Activated CD8-positive, alpha-beta memory T cell treated with anti-CD3 and anti-CD28 coated beads, Interleukin-2, amount 10 ng/mL, durations not matched to agents 7 days and 5 days (primary cell): ENCODE results near the gene KRT1. TPM values are rescaled to one million over a fixed set of nuclear protein-coding genes. Genes with fewer than 3 reads are reported as not detected.

ENCODE experiments used
- ATAC-seq: fragments of 150-1000 bp; cut with Tn5 transposase; one replicate; pipeline ENCODE4 v1.10.0; 2021; ENCODE audit warnings: moderate library complexity
- CTCF ChIA-PET: fragments of 350-600 bp; sonication (Branson Sonifier 250); formaldehyde crosslinking; loops from one replicate; lab custom pipeline; 2021; ENCODE audit warnings: antibody characterized with exemption; lab: Charles Lee
- DNase-seq: peaks from one replicate; pipeline ENCODE4 v3.0.0-alpha.2; 2020
- H3K27ac Mint-ChIP-seq: one replicate; pipeline ENCODE4 v1.8.0; 2021; ENCODE audit warnings: mild to moderate bottlenecking, mixed read lengths
- H3K27me3 Mint-ChIP-seq: one replicate; pipeline ENCODE4 v1.8.0; 2021; ENCODE audit warnings: mixed read lengths
- H3K36me3 Mint-ChIP-seq: one replicate; pipeline ENCODE4 v1.8.0; 2021; ENCODE audit warnings: mild to moderate bottlenecking, mixed read lengths
- H3K4me1 Mint-ChIP-seq: one replicate; pipeline ENCODE4 v1.8.0; 2021; ENCODE audit warnings: mixed read lengths
- H3K4me3 Mint-ChIP-seq: one replicate; pipeline ENCODE4 v1.8.0; 2021; ENCODE audit warnings: mild to moderate bottlenecking, moderate library complexity, mixed read lengths
- H3K9me3 Mint-ChIP-seq: one replicate; pipeline ENCODE4 v1.8.0; 2022; ENCODE audit warnings: low read depth, mixed read lengths
- total RNA-seq, 2 experiments: library from RNA; stranded (reverse); gene quantifications; one replicate each; pipeline ENCODE4 v1.2.3, GENCODE V29; 2021

KRT1 gene
- total RNA-seq: not detected

GRCh38 chr12:52680363-52680762 lies at the start of gene KRT1:
Gene KRT1, minus strand, starts transcription at chr12:52680407. Its CDS starts 59 bp downstream, at chr12:52680348.
- Mint-ChIP-seq H3K4me1 (peaks cover 12% of the 10 kb centered on the region), H3K4me3 (no peak within 1 kb of the TSS), H3K36me3 (no peaks in the 10 kb centered on the region), H3K27me3 (peaks cover 36% of the 10 kb centered on the region), H3K9me3 (no peaks in the 10 kb centered on the region), H3K27ac (no peak within 1 kb of the TSS)
- CTCF ChIA-PET: interaction anchor here (1.0 to 1.4 kb wide), 2 partner anchors 36 to 191 kb away, joined by 3 to 4 read pairs; no protein-coding TSS in a partner anchor
- no peak for ATAC-seq
- no peak for DNase-seq

GRCh38 chr12:52729147-52729546 lies 48.9 kb upstream of the KRT1 start:
- no peak overlapping the region for H3K27ac Mint-ChIP-seq
- no peak for ATAC-seq
- no peaks in the 10 kb centered on the region for H3K4me1 Mint-ChIP-seq
- H3K36me3 Mint-ChIP-seq: no peaks in the 10 kb centered on the region
- DNase-seq: no peak
- no peak overlapping the region for H3K4me3 Mint-ChIP-seq
- H3K27me3 Mint-ChIP-seq: peaks cover 10% of the 10 kb centered on the region
- H3K9me3 Mint-ChIP-seq: no peaks in the 10 kb centered on the region
- CTCF ChIA-PET: interaction anchor here (0.6 kb wide), 1 partner anchor 18 kb away, joined by 3 read pairs; no protein-coding TSS in a partner anchor

GRCh38 chr12:52728374-52728773 lies 48.2 kb upstream of the KRT1 start:
- no peak for ATAC-seq

GRCh38 chr12:52727037-52727436 lies 46.8 kb upstream of the KRT1 start:
- Mint-ChIP-seq H3K27ac (no peak overlapping the region), H3K27me3 (peaks cover 13% of the 10 kb centered on the region), H3K9me3 (no peaks in the 10 kb centered on the region), H3K4me3 (no peak overlapping the region), H3K4me1 (no peaks in the 10 kb centered on the region), H3K36me3 (no peaks in the 10 kb centered on the region)
- CTCF ChIA-PET: no interaction called here
- ATAC-seq: no peak
- DNase-seq: no peak

More at GRCh38 chr12:52728374-52728773, 48.2 kb upstream of the KRT1 start:
- CTCF ChIA-PET: no interaction called here
- Mint-ChIP-seq H3K4me3 (no peak overlapping the region), H3K27me3 (peaks cover 10% of the 10 kb centered on the region), H3K36me3 (no peaks in the 10 kb centered on the region), H3K4me1 (no peaks in the 10 kb centered on the region), H3K9me3 (no peaks in the 10 kb centered on the region), H3K27ac (no peak overlapping the region)
- DNase-seq: no peak

- Mint-ChIP-seq H3K36me3 (no peaks in the 10 kb centered on the region), H3K27ac (no peak overlapping the region), H3K27me3 (peaks cover 16% of the 10 kb centered on the region), H3K4me3 (no peak overlapping the region), H3K9me3 (no peaks in the 10 kb centered on the region), H3K4me1 (no peaks in the 10 kb centered on the region)
- CTCF ChIA-PET: no interaction called here
- no peak for DNase-seq
- no peak for ATAC-seq
Observed at GRCh38 chr12:52726451-52726850, 46.2 kb upstream of the KRT1 start.

DNA sequence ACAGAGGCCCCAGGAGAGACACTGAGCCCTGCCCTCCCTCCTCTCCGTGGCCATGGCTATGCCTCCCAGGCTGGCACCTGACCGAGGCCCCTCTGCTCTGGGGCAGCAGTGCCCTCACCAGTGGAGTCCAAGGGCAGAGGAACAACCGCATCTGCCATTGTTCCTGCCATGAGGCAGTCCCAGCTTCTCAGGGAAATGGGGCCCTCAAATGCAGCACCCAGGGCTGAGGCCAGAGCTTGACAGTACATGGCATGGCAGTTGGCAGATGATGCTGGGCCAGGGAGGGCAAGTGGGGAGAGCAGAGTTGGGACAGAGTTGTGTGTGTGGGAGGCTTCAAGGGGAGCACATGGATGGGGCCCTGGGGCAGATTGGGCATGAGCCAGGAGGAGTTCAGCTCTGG lies 44.2 kb upstream of the KRT1 start:
- Mint-ChIP-seq H3K36me3 (no peaks in the 10 kb centered on the region), H3K27me3 (peaks cover 16% of the 10 kb centered on the region), H3K4me3 (no peak overlapping the region), H3K27ac (no peak overlapping the region), H3K4me1 (no peaks in the 10 kb centered on the region), H3K9me3 (no peaks in the 10 kb centered on the region)
- CTCF ChIA-PET: no interaction called here
- ATAC-seq (no peak), DNase-seq (no peak)

DNA sequence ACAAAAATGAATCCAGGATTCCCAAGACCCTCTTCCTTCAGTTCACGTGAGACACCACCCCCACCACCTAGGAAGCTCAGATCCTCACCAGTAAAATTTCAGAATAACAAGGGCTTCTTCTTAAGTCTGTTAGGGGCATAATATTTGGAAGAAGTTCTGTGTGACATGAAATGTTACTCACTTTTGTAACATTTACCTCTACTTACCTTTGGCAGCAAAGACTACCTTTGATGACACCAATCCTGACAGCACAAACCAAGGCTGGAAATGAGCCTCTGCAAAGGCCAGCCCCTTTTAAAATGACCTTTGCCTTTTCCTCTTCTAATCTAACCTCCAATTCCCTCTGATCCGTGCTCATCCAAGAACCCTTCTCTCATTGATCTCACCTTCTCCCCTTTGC lies 42.5 kb upstream of the KRT1 start:
- Mint-ChIP-seq H3K9me3 (no peaks in the 10 kb centered on the region), H3K27ac (no peak overlapping the region), H3K4me3 (no peak overlapping the region), H3K27me3 (peaks cover 13% of the 10 kb centered on the region), H3K4me1 (no peaks in the 10 kb centered on the region), H3K36me3 (no peaks in the 10 kb centered on the region)
- ATAC-seq (no peak), DNase-seq (no peak)
- CTCF ChIA-PET: interaction anchor here (2.0 kb wide), 1 partner anchor 157 kb away, joined by 6 read pairs; no protein-coding TSS in a partner anchor

GRCh38 chr12:52721838-52722470 lies 41.7 kb upstream of the KRT1 start:
- Mint-ChIP-seq H3K4me3 (no peak overlapping the region), H3K36me3 (no peaks in the 10 kb centered on the region), H3K4me1 (no peaks in the 10 kb centered on the region), H3K27me3 (peaks cover 17% of the 10 kb centered on the region), H3K9me3 (no peaks in the 10 kb centered on the region), H3K27ac (no peak overlapping the region)
- CTCF ChIA-PET: interaction anchor here (2.0 kb wide), 1 partner anchor 158 kb away, joined by 6 read pairs; no protein-coding TSS in a partner anchor
- ATAC-seq: no peak
- DNase-seq: no peak

DNA sequence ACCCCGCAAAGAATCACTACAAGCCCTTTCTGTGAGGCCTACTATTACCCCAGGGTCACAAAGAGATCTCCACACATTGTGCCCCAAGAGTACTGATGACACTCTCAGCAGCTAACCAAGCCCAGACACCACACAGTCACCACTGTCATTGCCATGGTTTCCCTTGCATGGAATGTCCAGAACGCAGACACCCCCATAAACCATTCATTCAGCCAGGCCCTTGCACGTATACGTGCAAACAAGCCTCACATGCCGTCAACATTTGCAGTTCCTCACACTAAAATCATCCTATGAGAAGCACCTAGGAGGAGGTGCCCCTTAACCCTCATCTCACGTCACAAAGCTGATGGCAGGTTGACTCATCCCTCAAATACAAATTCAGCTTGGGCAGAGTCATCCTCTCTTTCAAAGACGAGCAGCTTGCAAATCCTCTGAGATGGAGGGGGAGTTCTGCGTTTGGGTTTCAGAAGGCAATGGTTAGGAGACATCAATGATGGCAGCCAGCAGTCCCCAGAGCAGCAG lies 40.2 kb upstream of the KRT1 start:
- no peaks in the 10 kb centered on the region for H3K9me3 Mint-ChIP-seq
- no peak overlapping the region for H3K27ac Mint-ChIP-seq
- ATAC-seq (no peak), DNase-seq (no peak)
- peaks cover 28% of the 10 kb centered on the region for H3K27me3 Mint-ChIP-seq
- no peaks in the 10 kb centered on the region for H3K36me3 Mint-ChIP-seq
- H3K4me1 Mint-ChIP-seq: no peaks in the 10 kb centered on the region
- CTCF ChIA-PET: interaction anchor here (0.8 kb wide), 1 partner anchor 11 kb away, joined by 3 read pairs; no protein-coding TSS in a partner anchor
- no peak overlapping the region for H3K4me3 Mint-ChIP-seq

- Mint-ChIP-seq H3K27ac (no peak overlapping the region), H3K9me3 (no peaks in the 10 kb centered on the region), H3K4me3 (no peak overlapping the region), H3K27me3 (peaks cover 53% of the 10 kb centered on the region), H3K4me1 (no peaks in the 10 kb centered on the region), H3K36me3 (no peaks in the 10 kb centered on the region)
- DNase-seq (no peak), ATAC-seq (no peak)
- CTCF ChIA-PET: interaction anchor here (1.3 to 3.0 kb wide), 3 partner anchors 131 to 344 kb away, joined by 3 to 9 read pairs (median 3); no protein-coding TSS in a partner anchor
Observed at GRCh38 chr12:52716061-52716460, 35.9 kb upstream of the KRT1 start.

DNA sequence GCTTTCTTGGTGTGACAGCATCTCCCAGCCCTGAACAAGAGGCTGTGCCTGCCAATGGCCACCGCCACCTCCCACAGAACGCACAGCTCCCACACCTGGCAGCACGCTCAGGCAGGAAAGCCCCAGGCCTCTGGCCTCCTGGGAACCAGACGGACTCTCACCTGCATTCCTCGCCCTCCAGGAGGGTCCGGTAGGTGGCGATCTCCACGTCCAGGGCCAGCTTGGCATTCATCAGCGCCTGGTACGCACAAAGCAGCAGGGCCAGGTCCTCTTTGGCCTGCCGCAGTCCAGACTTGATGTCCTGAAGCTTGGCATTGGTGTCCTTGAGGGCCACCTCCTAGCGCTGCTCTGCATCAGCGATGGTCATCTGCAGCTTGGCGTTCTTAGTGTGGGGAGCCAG lies 35.2 kb upstream of the KRT1 start:
- H3K9me3 Mint-ChIP-seq: no peaks in the 10 kb centered on the region
- peaks cover 53% of the 10 kb centered on the region for H3K27me3 Mint-ChIP-seq
- no peak overlapping the region for H3K4me3 Mint-ChIP-seq
- H3K4me1 Mint-ChIP-seq: no peaks in the 10 kb centered on the region
- ATAC-seq (no peak), DNase-seq (no peak)
- no peak overlapping the region for H3K27ac Mint-ChIP-seq
- H3K36me3 Mint-ChIP-seq: no peaks in the 10 kb centered on the region
- CTCF ChIA-PET: interaction anchor here (0.9 to 3.0 kb wide), 3 partner anchors 130 to 165 kb away, joined by 3 to 9 read pairs (median 3); no protein-coding TSS in a partner anchor

- Mint-ChIP-seq H3K9me3 (no peaks in the 10 kb centered on the region), H3K4me1 (no peaks in the 10 kb centered on the region), H3K4me3 (no peak overlapping the region), H3K36me3 (no peaks in the 10 kb centered on the region), H3K27me3 (peaks cover 53% of the 10 kb centered on the region), H3K27ac (no peak overlapping the region)
- CTCF ChIA-PET: interaction anchor here (0.9 to 3.0 kb wide), 2 partner anchors 156 to 165 kb away, joined by 3 to 9 read pairs; no protein-coding TSS in a partner anchor
- DNase-seq (no peak), ATAC-seq (no peak)
Observed at GRCh38 chr12:52714887-52715281, 34.7 kb upstream of the KRT1 start.

GRCh38 chr12:52713960-52714886 lies 34.0 kb upstream of the KRT1 start:
- Mint-ChIP-seq H3K9me3 (no peaks in the 10 kb centered on the region), H3K36me3 (no peaks in the 10 kb centered on the region), H3K4me3 (no peak overlapping the region), H3K4me1 (no peaks in the 10 kb centered on the region), H3K27me3 (peaks cover 53% of the 10 kb centered on the region), H3K27ac (no peak overlapping the region)
- CTCF ChIA-PET: interaction anchor here (0.9 to 3.0 kb wide), 2 partner anchors 156 to 166 kb away, joined by 3 to 9 read pairs; no protein-coding TSS in a partner anchor
- DNase-seq (no peak), ATAC-seq (no peak)
